ENCODE data around the gene PGBD5.

Gene PGBD5

GRCh38 chr1:230277201-230278025, 148.7 kb downstream of the PGBD5 start:
- DNase-seq = no peak

- no peak for DNase-seq
Measured at GRCh38 chr1:230276401-230276800, 149.7 kb downstream of the PGBD5 start.

- DNase-seq = no peak
Measured at GRCh38 chr1:230274254-230274653, 151.9 kb downstream of the PGBD5 start.

- DNase-seq = no peak
Measured at GRCh38 chr1:230273141-230273710, 152.9 kb downstream of the PGBD5 start.

GRCh38 chr1:230272557-230272956, 153.6 kb downstream of the PGBD5 start:
- no peak for DNase-seq

GRCh38 chr1:230271300-230272035, 154.7 kb downstream of the PGBD5 start:
- no peak for DNase-seq

- DNase-seq = no peak
Measured at GRCh38 chr1:230270559-230271281, 155.4 kb downstream of the PGBD5 start.

GRCh38 chr1:230270185-230270558, 156.0 kb downstream of the PGBD5 start:
- DNase-seq = no peak

GRCh38 chr1:230268371-230269170, 157.6 kb downstream of the PGBD5 start:
- peak; percentile 32 for DNase-seq

GRCh38 chr1:230267338-230268065, 158.6 kb downstream of the PGBD5 start:
- DNase-seq = no peak

GRCh38 chr1:230266456-230266855, 159.7 kb downstream of the PGBD5 start:
- no peak for DNase-seq

GRCh38 chr1:230265200-230266115, 160.7 kb downstream of the PGBD5 start:
- no peak for DNase-seq

Measured in midbrain (tissue), 1 donor.